GM21786 (cell line): ENCODE data around the gene SDK1.
"Not testable (repeated sequence)": the region's sequence is repeated elsewhere in the genome, so short reads cannot be mapped to it uniquely, and the experiment has no call there.

ENCODE experiments used
- ATAC-seq: cut with Tn5 transposase; IDR thresholded peaks from one replicate; pipeline ENCODE4 v1.9.1; 2021; ENCODE audit not compliant: unreplicated experiment

SDK1 gene

GRCh38 chr7:4272141-4272540 is 971.1 kb downstream of the SDK1 start:
- no peak for ATAC-seq

- no peak for ATAC-seq
Observed at GRCh38 chr7:4273566-4274230, 972.6 kb downstream of the SDK1 start.

DNA sequence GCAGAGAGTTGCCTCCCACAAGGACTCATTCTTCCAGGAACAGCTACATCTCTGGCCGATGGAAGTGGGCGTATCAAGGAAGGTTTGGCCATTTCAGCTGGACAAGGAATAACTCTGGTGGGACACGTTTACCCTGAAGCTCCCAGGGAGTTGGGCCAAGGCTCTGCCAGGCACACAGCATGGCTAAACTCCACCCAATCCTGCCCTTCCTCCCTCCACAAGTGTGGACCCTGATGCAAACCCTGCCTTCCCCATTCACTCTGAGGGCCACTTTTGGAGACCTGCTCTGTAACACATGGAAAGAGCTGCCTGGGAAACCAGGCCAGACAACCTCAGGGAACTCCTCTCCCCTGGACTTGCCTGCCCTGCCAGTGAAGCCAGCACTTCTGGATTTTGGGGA is 973.2 kb downstream of the SDK1 start:
- no peak for ATAC-seq

DNA sequence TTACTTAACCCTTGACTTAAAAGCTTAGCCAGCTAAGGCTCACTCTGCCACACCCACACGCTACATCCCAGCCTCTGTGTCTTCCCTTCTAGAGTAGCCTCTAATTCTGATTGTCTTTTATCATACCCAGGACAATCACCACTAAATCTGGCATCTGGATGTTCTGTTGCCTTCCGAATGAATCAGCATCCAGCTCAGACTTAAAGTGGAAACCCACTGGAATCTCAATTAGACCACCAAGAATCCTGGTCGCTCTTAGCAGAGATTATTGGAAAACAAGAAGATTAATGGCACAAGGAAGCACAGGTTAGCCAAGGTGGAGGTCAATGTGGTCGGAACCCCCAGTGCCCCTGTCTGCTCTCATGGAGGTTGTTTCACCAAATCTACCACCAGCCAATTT is 976.9 kb downstream of the SDK1 start:
- no peak for ATAC-seq

DNA sequence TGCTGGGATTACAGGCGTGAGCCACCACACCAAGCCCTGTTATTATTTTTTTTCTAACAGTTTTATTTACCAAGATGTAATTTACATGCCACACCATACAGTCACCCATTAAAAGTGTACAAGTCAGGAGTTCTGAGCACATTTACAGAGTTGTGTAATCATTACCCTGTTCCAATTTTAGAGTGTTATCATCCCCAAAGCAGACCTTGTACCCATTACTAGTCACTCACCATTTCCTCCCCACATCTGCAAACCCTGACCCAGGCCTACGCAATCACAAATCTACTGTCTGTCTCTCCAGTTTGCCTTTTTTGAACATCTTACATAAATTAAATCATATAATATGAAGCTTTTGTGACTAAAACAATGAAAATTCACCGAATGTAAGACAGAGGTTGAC is 978.2 kb downstream of the SDK1 start:
- ATAC-seq: no peak

DNA sequence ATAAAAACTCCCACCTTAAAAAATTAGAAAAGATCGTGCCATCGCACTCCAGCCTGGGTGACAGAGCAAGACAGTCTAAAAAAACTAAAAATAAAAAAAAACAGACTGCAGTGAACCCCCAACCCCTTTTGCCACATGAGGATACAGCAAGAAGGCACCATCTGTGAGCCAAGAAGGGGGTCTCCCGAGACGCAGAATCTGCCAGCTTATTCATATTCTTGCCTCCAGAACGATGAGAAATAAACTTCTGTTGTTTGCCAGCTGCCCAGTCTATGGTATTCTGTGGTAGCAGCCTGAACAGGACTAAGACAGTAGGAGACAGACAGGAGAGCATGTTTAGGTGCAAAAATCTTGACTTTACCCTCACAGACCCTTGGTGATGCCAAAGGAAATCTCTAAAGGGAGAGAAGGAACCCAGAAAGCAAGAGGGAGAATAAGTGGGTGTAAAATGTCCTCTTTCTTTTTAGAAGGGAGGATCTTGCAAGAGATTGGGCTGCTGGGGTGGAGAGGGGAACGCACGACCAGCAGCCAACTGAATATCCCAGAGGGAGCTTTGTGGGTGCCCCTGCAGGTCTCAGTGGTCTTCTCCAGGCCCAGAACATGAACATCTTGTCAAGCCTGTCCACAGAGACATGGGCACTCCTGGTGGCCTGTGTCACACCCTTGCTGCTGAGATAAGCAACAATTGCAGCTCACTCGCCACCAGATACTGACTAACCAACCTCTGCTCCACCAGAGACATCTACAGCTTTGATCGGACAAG is 980.4 kb downstream of the SDK1 start:
- no peak for ATAC-seq

DNA sequence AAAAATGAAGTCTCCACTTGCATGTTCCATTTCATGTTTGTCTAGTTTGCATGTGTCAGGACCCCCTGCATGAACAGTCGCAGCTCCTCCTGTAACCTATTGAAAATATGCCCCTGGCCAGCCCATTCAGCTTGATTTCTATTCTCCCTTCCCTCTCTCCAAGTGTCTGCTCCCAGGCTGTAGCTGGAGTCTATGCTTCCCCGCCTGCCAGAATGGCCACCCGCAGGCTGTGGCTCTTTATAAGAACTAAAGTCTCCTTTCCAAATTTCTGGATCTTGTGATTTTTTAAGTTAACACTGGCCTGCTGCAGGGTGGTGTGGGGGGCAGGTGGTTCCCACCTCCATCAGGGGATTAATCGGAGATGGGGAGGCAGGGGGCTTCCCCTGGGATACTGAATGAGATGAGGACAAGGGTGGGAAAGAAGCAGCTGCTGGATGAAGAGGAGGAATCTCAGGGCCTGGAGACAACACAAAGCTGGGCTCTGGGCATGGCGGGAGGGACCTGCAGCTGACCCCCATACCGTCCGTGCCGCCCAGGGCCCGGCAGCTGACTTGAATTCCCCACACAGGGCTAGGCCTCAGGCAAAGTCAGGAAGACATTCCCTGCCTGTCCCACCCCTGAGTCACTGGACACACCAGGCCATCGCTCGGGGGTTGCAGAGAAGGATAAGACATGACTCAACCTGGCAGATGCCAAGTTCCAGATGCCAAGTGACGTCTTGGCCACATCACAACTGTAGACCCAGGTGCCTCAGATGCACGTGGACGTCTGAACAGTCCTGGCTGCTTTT is 981.6 kb downstream of the SDK1 start:
- no peak for ATAC-seq

DNA sequence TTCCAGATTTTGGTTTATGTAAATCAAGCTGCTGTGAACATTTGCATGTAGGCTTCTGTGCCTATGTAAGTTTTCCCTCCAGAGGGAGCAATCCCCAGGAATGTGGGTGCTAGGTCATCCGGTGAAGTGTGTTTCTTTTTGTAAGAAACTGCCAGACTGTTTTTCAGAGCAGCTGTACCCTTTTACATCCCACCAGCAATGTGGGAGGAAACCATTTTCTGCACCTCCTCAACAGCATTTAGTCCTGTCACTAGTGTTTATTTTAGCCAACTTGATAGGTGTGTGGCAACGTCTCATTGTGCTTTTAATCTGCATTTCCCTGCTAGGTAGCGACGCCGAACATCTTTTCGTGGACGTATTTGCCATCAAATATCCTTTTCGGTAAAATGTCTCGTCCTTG is 985.3 kb downstream of the SDK1 start:
- ATAC-seq: no peak

DNA sequence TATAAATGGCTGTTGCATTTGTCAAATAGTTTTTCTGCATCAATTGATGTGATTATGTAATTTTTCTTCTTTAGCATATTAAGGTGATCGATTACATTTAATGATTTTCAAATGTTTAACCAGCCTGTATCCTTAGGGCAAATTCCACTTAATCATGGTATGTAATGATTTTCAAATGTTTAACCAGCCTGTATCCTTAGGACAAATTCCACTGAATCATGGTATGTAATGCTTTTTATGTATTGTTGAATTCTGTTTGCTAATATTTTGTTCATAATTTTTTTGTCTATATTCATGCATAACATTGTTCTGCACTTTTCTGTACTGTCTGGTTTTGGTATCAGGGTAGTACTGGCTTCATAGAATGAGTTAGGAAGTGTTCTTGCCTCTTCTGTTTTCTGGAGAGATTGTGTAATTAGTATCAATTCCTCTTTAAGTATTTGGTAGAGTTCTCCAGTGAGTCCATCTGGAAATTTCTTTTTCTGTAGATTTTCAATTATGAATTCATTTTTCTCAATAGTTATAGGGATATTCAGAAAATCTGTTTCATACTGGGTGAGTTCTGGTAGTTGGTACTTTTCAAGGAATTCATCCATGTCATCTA is 987.8 kb downstream of the SDK1 start:
- no peak for ATAC-seq

DNA sequence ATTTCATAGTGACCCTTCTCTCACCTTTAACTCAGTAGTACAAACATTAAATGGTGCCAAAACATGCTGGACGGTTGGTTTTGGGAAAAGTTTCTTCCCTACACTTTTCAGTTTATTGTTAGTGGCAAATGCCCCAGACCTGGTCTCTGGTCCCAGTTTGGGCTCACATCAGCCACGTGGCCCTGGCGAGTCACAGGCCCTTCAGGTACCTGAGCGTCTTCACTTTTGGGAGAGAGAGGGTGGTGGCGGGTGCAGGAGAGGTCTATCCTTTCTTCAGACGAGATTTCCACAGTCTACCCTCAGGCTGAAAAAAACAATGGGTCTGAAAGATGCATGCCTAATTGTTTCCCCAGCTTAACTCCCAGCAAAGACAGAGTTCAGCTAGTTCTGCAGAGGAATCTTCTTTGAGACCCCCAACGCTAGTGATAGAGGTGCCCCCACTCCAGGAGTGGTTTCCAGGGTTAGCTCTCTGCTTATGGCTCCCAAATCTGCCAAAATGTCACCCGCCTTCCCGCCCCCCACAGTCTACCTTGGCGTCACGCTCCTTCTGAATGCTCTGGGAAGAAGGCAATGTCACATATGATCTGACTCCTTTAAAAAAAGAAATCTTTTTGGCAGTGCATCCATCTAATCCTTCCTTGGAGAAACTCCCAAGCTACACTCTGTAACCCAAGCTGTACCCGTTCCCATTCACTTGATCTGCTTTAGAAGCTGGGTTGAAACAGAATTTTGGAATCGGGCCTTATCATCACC is 996.3 kb downstream of the SDK1 start:
- ATAC-seq: no peak

DNA sequence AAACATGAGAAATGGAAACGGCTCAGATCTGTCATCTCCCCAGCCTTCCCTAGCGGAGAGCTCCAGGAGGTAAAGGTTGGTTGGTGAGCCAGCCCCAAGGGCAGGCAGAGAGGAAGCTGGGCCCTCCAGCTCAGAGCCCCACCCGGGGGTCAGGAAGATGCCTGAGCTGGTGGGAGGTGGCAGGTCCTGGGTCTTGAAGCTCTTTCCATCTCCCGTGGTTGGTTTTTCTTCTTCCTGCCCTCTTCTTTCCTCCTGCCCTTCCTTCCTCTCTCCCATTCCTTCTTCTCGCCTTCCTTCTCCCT is 996.8 kb downstream of the SDK1 start:
- no peak for ATAC-seq

GRCh38 chr7:4299431-4299830 is 998.4 kb downstream of the SDK1 start:
- ATAC-seq: no peak

DNA sequence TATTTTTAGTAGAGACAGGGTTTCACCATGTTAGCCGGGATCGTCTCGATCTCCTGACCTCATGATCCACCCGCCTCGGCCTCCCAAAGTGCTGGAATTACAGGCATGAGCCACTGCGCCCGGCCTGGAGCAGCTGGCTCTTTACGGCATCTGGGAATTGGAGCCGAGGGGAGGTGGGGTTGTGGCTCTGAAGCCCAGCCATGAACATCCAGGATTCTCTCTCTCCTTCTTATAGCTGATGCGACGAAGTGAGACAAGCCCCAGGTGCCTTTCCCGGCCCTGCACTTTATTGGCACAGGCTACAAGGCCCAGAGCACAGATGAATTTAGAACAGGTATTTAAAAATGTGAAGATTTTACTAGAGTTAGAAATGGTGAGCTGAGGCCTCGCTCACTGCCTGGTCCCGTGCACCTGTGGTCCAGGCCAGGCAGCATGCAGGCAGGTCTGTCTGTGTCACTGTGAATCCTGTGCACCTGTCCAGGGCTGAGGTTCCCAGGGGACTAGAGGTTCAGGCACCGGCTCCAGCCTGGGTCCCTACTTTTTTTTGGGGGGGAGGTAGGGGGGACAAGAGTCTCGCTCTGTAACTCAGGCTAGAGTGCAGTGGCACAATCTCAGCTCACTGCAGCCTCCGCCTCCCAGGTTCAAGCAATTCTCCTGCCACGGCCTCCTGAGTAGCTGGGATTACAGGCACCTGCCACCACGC is 1001.3 kb downstream of the SDK1 start:
- ATAC-seq: no peak

DNA sequence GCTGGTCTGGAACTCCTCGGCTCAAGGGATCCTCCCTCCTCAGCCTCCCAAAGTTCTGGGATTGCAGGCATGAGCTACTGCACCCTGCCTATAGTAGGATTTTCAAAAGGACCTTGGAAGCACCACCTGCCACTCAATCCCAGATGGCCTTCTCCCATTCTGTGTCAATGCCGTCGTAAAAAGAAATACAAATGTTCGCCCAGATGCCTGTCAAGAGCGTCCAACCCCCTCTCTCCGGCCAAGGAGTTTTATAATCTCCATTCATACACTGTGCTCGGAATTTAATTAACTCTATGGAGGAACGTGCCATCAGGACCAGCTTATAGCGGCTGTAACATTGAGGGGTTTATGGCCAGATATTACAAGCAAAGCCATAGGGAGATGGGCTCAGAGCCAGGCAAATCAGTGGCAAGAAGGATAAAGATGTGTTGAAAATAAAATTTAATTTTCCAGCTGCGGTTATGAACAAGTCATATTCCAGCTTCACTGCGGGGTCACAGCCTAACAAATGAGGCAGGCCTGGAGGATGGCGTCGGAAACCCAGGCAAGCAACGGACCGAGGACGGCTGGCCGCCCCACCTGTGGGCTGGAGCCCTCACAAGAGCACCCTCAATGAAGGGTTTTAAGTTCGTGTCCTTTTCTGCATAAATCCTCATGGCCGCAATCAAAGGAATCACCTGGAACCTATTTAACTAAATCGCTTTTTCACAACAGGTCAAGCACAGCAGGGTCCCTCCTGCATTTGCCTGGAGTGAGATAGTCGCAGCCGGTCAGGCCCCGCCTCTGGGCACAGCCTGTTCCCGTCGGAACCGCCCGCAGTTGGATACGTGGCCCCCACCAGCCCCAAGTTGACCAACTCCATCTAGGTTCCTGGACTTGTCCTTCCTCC is 1006.5 kb downstream of the SDK1 start:
- no peak for ATAC-seq

GRCh38 chr7:4308205-4308590 is 1007.1 kb downstream of the SDK1 start:
- no peak for ATAC-seq

DNA sequence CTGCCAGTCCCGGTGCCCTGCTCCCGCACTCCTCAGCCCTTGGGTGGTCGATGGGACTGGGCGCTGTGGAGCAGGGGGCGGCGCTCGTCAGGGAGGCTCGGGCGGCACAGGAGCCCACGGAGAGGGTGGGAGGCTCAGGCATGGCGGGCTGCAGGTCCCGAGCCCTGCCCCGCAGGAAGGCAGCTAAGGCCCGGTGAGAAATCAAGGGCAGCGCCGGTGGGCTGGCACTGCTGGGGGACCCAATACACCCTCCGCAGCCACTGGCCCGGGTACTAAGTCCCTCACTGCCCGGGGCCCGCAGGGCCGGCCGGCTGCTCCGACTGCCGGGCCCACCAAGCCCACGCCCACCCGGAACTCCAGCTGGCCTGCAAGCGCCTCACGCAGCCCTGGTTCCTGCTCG is 1012.9 kb downstream of the SDK1 start:
- ATAC-seq: not testable (repeated sequence)

GRCh38 chr7:4314316-4314715 is 1013.3 kb downstream of the SDK1 start:
- not testable (repeated sequence) for ATAC-seq
